ENCODE results near the gene GPSM1.
A peak's percentile ranks its signal among the peaks of the same experiment; 100 is the strongest.

GPSM1 gene, protein sequence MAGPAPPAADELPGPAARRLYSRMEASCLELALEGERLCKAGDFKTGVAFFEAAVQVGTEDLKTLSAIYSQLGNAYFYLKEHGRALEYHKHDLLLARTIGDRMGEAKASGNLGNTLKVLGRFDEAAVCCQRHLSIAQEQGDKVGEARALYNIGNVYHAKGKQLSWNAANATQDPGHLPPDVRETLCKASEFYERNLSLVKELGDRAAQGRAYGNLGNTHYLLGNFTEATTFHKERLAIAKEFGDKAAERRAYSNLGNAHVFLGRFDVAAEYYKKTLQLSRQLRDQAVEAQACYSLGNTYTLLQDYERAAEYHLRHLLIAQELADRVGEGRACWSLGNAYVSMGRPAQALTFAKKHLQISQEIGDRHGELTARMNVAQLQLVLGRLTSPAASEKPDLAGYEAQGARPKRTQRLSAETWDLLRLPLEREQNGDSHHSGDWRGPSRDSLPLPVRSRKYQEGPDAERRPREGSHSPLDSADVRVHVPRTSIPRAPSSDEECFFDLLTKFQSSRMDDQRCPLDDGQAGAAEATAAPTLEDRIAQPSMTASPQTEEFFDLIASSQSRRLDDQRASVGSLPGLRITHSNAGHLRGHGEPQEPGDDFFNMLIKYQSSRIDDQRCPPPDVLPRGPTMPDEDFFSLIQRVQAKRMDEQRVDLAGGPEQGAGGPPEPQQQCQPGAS

DNA sequence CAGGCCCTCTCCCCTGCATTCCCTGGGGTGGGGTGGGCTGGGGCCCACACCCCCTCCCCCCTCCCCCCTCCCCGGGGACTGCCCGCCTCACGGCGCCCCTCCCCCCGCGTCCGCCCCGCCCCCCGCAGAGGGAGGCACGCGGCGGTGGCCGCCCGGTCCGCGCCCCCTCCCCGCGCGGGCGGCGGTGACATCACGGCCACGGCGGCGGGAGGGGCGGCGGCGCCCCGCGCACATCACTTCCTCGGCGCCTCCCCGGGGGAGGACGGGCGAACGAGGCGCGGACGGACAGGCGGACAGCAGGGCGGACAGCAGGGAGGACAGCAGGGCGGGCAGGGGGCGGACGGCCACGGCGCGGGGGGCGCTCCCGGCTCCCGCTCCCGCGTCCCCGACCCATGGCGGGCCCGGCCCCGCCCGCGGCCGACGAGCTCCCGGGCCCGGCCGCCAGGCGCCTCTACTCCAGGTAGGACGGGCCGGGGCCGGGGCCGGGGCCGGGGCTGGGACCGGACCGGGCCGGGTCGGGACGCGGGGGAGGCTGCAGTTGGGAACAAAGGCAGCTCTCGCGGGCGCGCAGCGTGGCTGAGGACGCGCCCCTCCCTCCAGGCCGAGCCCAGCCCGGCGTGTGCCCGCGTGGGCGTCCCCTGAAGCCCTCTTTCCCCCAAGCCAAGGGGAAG is at the start of gene GPSM1:
GPSM1 (plus strand) TSS at position 236 of the 671 bp plus-strand sequence; CDS start at position 393, 157 bp downstream.
- DNase-seq = no peak

DNA sequence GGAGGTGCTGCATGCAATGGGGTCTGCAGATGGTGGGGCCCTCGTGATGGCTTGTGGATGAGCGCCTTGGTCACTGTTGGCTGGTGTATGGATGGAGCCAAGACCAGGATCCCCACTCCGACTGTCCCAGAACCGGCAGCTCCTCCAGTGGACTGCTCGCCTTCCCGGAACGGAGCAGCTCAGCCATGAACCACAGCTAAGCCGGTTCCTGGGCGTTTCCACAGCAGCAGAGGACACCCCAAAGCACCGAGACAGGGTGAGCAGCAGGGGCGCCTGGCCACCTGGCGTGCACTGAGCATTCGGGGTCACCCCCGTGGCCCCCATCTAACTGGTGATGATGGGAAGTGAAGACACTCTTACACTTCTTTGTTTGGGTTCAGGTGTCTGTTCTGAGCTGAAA is 49.6 kb upstream of the GPSM1 start:
- no peak for DNase-seq

DNA sequence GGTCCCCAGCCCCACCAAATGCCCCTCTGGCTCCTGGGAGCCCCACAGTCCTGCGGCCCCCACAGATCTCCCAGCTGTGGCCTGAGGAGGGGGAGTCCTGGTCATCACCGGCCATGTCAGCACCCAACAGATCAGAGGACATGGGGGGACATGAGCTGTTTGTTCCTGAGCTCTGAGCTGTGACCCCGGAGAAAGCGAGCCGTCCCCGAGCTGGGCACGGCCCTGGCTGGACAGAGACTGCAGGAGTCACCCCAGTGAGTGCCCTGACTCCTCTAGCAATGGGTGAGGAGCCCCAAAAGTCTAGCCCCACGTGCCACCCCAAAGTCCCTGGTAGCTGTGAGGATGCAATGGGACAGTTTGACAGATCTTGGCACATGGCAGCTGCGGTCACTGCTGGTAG is 49.1 kb upstream of the GPSM1 start:
- DNase-seq = no peak

DNA sequence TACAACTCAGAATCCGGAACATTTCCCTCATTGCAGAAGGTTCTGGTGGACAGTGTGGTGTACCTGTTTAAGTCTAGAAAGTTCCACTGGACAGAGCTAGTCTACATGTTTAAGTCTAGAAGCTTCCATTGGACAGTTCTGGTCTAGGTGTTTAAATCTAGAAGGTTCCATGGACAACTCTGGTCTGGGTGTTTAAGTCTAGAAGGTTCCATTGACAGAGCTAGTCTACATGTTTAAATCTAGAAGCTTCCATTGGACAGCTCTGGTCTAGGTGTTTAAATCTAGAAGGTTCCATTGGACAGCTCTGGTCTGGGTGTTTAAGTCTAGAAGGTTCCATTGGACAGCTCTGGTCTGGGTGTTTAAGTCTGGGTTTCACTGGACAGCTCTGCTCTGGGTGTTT is 48.4 kb upstream of the GPSM1 start:
- DNase-seq = no peak

DNA sequence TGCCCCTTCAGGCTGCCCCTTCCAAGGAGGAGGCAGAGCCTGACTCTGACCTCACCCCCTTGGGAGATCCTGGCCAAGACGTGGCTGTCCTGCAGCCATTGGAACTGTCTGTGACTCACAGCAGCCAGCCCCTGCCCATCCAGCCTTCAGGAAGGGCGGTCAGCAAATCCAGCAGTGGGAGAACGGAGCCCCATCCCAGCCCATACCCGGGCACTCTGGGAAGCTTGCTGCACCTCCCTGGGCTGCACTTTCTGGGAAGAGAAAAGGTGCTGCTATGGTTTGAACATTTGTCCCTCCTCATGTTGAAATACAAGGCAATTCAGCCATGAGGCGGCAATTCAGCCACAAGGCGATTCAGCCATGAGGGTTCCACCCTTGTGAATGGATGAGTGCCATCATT is 47.9 kb upstream of the GPSM1 start:
- DNase-seq = no peak

DNA sequence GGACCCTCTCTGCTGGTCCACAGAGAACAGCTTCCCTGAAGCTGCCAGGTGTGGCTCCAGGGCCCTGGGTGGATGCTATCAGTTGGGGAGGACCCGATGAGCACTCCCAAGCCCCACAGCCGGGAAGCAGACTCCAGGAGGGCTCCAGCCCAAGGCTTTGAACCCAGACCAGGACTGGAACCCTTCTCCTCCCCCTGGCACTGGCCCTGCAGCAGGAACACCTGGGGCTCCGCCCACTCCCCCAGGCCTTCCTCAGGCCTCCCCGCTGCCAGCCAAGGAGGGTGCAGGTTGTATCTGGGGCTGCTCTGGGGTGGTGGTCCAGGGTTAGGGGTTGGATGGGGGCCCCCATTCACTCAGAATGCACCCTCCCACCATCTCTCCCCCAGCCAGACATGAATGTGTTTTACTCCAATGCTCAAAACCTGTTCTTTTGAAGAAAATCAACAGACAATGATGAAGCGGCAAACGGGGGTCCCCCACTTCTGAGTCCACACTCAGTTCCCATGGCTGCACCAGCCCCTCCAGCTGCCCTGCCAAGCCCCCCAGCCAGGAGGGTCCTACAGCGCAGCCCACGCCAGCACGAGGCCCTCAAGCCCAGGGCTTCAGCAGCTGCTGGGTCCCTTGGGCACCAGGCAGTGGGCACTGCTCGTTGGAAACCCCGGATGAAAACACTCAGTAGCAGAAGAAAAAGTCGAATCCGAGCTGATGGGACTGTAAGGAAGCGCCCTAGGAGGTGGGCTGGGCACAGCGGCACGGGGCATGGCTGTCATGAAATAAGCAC is 46.6 kb upstream of the GPSM1 start:
- DNase-seq = no peak

DNA sequence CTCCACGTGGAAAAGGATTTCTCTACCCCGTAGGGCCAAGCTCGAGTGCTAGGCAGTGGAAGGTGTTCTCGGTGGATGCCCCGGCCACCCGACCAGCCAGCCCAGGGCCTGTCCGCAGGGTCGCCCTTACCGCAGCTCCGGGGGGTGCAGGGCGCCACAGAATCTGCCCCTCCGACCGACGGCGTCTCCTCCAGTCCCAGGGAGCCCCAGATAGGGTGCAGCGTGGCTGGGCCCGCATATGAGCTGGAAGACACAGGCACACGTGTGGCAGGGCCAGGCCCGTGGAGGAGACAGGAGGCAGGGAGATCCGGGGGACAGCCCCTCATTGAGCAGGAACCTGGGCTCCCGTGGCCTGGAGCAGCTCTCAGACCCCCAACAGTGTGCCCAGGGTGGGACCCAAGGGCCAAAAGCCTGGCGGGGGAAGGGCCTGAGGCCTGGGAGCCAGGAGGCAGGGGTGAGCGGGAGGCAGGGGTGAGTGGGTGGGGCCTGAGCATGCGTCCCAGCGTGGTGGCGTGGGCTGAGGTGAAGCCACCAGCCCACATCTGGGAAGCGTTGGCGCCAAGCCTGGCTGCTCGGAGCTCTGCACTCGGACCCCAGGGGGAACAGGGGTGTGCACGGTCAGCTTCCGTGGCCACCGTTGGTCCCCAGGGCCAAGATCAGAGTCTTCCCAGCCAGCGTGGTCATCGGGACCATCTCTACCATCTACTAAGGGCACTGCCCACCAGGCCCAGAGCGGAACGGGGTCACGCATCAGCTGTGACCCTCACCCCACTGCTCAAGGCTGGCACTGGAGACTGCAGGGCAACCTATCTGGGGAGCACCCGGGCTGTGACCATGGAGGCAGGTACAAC is 45.7 kb upstream of the GPSM1 start:
- no peak for DNase-seq

DNA sequence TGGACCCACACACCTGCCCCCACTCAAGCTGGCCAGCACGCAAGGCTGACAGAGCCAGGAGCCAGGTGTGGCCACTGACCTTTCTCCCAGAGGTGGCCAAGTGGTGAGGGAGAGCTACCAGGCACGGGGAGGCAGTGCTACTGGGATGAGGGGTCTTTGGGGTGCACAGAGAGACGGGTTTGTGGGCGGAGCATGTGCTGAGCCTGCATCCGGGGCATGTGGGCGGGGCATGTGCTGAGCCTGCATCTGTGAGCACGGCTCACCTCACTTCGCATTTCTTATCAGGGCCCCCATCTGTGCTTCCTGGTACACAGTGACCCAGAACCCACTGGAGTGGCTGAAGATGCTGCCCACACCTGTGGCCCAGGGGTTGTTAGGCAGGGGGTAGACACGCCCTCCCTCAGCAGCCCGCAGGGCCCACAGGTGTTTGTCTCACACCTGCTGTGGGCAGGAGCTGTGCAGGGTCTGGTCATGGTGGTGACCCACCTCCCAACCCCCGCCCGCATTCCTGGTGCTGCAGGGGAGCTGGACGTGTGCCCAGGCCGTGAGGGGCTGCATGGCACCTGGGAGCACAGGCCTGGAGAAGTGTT is 45.0 kb upstream of the GPSM1 start:
- DNase-seq = no peak

DNA sequence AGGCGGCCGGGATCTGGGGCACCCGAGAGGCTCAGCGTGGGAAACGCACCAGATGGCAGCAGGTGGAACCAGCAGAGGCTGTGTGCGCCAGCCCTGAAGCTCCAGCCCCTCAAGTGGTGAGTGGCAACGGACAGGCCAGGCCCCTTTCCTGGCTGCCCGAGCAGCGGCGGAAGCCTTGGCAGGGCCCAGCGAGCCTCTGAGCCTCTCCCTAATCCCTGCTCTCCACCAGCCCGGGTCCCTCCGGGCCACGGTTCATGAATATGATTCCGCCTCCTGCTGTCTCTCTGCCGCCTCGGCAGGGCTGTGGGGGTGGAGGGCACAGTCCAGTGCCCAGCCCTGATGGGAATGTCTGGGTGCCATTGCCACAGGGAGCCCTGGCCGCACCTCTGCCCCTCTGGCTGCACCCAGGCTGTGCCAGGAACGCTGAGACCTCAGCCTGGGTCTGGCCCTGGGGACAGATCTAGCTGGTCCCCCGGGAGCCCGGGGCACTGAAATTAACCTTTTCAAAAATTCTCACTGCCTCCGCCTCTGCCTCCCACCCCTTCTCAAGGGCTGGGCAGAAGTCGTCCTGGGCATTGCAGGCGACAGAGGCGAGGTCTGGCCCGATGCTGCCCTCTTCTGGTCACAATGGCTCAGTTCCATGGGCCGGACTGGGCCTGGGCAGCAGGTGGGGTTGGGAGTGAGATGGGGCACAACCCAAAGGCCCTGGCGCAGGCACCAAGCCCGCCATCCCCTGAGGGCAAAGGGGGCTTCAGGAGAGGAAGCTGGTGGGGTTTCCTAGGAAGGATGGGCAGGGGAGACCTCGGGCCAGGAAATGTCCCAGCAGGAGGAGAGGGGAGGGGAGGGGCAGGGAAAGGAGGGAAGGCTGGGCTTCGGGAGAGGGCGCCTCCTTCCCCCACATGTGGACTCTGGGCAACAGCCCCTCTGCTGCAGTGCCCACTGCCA is 43.8 kb upstream of the GPSM1 start:
- peak; percentile 40 for DNase-seq

DNA sequence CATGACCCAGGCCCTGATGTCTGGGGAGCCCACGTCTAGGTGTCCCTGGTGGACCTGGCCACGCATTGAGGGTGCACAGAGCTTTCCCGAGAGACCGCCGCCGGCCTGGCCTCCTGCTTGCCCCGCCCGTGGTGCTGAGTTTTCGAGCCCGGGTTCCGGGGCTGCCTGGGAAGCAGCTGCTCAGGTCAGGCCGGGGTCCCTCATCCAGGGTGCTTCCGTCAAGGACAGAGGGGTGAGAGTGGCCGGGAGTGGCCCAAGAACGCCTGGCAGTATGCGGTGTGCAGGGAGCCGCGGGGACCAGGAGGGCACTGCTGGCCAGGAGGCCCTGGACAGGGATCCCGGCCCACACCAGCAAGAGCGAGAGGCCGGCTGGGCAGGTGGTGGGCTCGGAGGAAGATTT is 43.0 kb upstream of the GPSM1 start:
- DNase-seq = no peak

DNA sequence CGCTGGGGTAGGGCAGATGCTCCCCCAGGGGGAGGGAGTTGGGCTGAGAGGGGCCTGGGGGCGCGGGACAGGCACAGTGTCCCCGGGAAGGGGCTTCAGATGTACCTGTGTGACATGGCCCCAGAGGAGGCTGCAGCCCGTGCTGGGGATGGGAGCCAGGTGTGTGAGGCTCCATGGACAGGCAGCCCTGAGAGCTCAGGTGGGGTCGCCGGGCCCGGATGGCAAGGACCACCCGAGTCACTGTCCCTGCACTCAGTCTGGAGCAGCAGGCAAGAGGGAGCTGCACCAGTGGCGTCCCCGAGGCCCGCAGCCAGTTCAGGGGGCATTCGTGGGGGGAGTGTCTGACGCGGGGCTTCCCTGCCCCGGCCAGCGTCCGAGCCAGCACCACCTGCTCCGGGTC is 42.4 kb upstream of the GPSM1 start:
- DNase-seq = no peak

DNA sequence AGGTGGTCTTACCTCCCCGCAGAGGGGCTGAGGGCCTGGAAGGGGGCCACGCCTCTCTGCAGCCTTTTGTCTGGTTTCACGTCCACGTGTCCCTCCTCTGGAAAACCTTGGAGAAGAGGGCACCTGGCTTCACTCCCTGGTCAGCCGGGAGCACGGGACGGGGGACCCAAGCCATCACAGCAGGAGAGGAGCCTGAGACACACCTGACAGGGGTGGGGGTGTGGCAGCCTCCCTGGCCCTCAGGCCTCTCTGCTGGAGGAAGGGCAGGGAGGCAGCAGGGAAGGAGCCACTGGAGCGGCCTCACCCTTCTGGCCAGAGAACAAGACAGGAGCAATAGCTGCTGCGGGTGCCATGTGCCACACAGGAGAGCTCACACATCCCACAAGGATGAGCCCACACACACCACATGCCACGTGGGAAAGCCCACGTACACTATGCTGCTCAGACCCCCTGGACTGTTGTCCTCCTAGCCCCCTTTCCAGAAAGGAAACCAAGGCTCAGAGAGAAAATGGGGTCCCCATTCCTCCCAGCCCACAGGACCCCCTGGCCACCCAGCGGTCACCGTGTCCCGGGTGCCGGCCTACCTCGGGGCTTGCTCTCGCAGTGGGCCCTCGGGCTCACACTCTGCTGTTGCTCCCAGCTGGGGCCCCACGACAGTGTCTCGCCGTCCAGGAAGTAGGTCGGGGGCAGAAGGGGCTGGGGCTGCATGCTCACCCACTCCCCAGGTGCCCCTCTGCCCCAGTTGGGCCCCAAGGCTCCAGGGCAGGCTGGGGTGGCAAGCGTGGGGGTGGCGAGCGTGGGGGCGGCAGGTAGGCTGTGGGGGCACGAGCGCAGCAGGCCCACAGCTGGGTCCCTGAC is 41.6 kb upstream of the GPSM1 start:
- no peak for DNase-seq

DNA sequence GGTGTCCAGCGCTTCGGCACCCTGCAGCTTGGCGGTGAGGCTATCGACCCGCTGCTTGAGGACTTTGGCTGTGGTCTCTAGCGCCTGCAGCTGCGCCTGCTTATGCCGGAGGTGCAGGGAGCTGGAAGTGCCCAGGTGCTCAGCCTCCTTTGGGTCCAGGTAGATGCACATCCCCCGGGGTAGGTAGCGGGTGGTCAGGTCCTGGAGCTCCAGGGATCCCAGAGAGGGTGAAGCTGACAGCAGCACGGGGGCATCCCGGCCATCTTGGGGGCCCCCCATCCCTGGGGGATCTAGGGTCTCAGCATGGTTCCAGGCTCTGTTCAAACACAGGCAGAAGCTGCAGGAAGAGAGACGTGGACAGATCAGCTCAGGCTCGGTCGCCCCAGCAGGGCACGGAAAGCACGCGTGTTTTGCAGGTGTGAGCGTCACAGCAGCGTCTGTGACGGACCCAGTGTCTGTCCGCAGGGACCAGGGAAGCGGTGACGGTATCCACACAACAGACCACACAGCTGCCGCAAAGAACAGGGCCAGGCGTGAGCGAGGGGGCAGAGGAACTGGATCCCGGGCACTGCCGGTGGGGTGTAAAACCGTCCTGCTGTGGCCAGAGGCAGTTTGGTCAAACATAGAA is 40.9 kb upstream of the GPSM1 start:
- no peak for DNase-seq

DNA sequence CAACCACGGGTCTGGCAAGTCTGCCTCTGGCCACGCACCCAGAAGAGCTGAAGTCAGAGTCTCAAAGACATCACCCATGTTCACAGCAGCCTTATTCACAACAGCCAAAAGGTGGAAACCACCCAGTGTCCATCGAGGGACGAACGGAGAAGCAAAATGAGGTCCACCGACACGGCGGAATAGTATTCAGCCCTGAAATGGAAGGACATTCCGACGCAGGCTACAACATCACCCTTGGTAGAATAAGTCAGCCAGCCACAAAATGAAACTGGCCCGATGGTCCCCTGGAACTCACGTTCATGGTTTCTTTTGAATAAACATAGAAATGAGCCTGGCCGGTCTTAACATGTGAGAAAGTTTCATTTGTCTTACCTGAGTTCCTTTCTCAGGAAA is 40.4 kb upstream of the GPSM1 start:
- no peak for DNase-seq

DNA sequence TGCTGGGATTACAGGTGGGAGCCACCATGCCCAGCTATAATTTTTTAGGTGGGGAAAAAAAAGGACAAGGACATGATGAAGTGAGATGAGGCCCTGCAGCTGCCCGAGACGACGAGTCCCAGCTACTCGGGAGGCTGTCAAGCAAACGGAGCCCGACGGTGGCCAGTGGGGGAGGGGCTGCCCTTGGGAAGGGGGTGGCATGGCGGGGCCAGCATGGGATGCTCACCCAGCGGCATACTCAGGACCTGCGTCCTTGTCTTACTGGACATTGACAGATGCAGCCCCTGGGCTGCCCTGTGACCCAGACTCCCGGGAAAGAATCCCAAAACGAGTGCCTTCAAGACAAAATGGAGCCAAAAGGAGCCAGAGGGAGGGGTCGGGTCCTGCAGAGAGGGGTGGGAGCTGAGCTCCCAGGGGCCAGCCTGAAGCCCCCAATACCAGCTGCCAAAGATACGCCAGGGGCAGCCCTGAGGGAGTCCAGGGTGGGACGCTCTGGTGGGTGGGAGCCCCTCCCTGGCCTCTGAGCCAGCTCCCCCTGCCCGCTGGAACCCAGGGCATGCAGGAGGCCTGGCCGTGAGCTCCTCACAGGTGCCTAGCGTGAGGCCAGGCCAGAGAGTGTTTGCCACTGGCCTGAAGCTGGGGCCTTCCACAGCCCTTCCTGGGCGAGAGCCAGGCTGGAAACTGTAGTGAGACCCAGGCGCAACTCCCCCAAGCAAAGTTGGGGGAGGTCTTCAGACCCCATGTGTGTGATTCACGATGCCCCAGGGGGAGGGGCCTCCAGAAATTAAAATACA is 39.2 kb upstream of the GPSM1 start:
- no peak for DNase-seq

DNA sequence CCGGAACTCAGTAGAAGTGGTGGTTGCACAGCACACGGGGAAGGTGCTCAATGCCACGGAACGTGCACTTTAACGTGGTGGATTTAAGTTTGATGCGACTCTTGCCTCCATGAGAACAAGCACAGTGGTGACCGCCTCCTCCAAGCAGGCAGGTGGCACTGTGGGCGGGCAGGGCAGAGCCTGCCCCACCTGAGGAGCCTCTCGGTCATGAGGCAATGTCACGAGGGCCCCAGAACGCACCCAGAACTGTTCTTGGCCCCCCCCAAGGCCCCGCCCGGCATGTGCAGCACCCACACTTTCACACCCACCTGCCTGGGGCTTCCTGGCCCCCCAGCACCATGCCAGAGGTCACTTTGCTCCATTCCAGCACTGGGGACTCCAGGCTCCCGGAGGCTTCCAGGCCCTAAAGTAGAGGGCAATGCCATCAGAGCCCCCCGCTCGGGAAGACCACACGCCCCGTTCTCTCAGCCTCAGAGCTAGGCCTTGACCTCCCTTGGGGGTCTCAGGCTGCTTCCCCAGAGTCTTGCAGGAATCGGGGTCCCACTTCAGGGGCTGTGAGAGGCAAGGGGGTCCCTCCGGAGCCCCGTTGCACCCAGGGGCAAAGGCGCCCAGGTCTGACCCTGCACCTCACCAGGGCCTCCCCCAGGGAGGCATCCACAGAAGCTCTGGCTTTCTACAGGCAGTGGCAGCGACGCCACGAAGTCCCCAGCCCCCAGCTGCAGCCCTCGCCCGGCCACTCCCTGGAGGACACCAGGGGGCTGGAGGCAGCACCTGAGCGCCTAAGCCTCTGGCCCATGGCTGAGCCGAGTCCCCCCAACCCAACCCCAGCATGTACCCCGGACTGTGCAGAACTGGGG is 37.5 kb upstream of the GPSM1 start:
- DNase-seq = no peak

DNA sequence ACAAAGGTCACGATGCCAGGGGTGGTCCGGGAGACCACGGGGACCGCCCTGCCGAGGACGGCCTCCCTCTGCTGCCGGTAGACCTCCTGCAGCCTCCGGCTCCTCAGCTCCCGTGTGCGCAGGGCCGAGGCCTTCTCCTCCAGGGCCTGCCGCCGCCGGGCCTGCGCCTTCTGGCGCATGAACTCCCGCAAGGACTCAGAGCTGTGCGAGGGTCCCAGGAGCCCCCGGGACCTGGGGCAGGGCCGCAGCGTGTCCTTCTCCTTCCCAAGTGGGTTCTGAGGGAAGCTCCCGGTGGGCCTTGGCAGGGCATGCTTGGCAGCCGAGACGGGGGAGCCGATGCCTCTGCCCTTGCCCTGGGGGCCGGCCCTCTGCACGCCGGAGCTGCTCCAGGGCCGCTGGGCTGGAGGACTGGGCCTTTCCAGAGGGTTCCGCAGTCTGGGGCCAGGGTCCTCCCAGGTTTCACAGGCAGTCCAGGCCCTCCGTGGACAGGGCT is 36.8 kb upstream of the GPSM1 start:
- DNase-seq = no peak

All from NCI-H1105 (cell line).